K562 (cell line): ENCODE results near the gene BRAP. TPM values are rescaled to one million over a fixed set of nuclear protein-coding genes. Genes with fewer than 3 reads are reported as not detected.

Source experiments
- COPS2 ChIP-seq: fragments of 450-650 bp; conservative IDR thresholded peaks from 2 replicates; pipeline ENCODE4 v1.6.1; 2016; ENCODE audit warnings: mild to moderate bottlenecking, moderate library complexity
- CREBBP ChIP-seq: IDR thresholded peaks from one replicate; pipeline ENCODE4 v1.6.1; 2012; ENCODE audit warnings: low read depth, mild to moderate bottlenecking, control low read depth, inconsistent platforms, low read length
- CTBP1 ChIP-seq: fragments of 450-650 bp; IDR thresholded peaks from 2 replicates; pipeline ENCODE4 v1.6.1; 2016; ENCODE audit warnings: borderline replicate concordance
- EWSR1 ChIP-seq: fragments of 450-650 bp; IDR thresholded peaks from 2 replicates; pipeline ENCODE4 v1.6.1; 2018; ENCODE audit warnings: borderline replicate concordance, mild to moderate bottlenecking, low read depth, moderate library complexity; ENCODE audit not compliant: partially characterized antibody
- FOXK2 ChIP-seq, 2 experiments: fragments of 450-650 bp; IDR thresholded peaks in 1 of 2; conservative IDR thresholded peaks in 1 of 2; 2 replicates each; pipeline ENCODE4 v1.6.1; 2016; ENCODE audit warnings: low read depth in 2 of 2, mild to moderate bottlenecking in 1 of 2
- FOXM1 ChIP-seq, 2 experiments: fragments of 450-650 bp in 1 of 2; sonication (generic) in 1 of 2; formaldehyde crosslinking in 1 of 2; IDR thresholded peaks; 2 replicates each; pipeline versions ENCODE4 v1.6.1 to v1.9.0; 2017 to 2022; ENCODE audit warnings: low read depth in 2 of 2, mild to moderate bottlenecking in 2 of 2, missing genetic modification reagents in 1 of 2, moderate library complexity in 1 of 2
- GTF2A2 ChIP-seq: IDR thresholded peaks from 2 replicates; pipeline ENCODE4 v1.6.1; 2016; ENCODE audit warnings: mild to moderate bottlenecking, missing genetic modification characterization, missing compliant biosample characterization
- HNRNPUL1 ChIP-seq: fragments of 200-400 bp; formaldehyde crosslinking; IDR thresholded peaks from 2 replicates; pipeline ENCODE4 v1.6.1; 2017; ENCODE audit warnings: low read length
- JUNB ChIP-seq: fragments of 450-650 bp; formaldehyde crosslinking; conservative IDR thresholded peaks from 2 replicates; pipeline ENCODE4 v1.4.0; 2020; ENCODE audit warnings: mild to moderate bottlenecking
- KLF1 ChIP-seq: fragments of 450-650 bp; IDR thresholded peaks from 2 replicates; pipeline ENCODE4 v1.6.1; 2016; ENCODE audit warnings: missing genetic modification characterization, missing compliant biosample characterization
- KLF10 ChIP-seq: fragments of 250-450 bp; sonication (Bioruptor Pico); IDR thresholded peaks from 2 replicates; pipeline ENCODE4 v1.6.1; 2021; ENCODE audit warnings: matching md5 sums
- MECOM ChIP-seq: fragments of 250-450 bp; sonication (Bioruptor Pico); IDR thresholded peaks from 2 replicates; pipeline ENCODE4 v1.8.0; 2022; ENCODE audit warnings: inconsistent platforms
- MITF ChIP-seq: IDR thresholded peaks from 2 replicates; pipeline ENCODE4 v1.6.1; 2014; ENCODE audit warnings: antibody characterized with exemption
- MTA1 ChIP-seq: fragments of 450-650 bp; IDR thresholded peaks from 2 replicates; pipeline ENCODE4 v1.6.1; 2017; ENCODE audit warnings: borderline replicate concordance
- NR2C2 ChIP-seq, 2 experiments: fragments of 200-800 bp in 1 of 2; sonication (Bioruptor generic) in 1 of 2; sonication (generic) in 1 of 2; formaldehyde crosslinking in 1 of 2; IDR thresholded peaks; 2 replicates each; pipeline versions ENCODE4 v1.6.1 to v1.8.0; 2016 to 2022; ENCODE audit warnings: mild to moderate bottlenecking in 1 of 2, missing compliant biosample characterization in 1 of 2, missing genetic modification characterization in 1 of 2, missing genetic modification reagents in 1 of 2
- PRMT5 ChIP-seq: sonication (generic); formaldehyde crosslinking; IDR thresholded peaks from 2 replicates; pipeline ENCODE4 v1.5.0; 2020; ENCODE audit warnings: missing genetic modification reagents
- SIN3A ChIP-seq, 2 experiments: fragments of 150-350 bp in 1 of 2; IDR thresholded peaks; 2 replicates each; pipeline ENCODE4 v1.6.1; 2011 to 2016; ENCODE audit warnings: borderline replicate concordance in 2 of 2, low read depth in 2 of 2, low read length in 2 of 2, mild to moderate bottlenecking in 2 of 2, moderate library complexity in 2 of 2; ENCODE audit not compliant: control insufficient read depth in 1 of 2
- SLC30A9 ChIP-seq: fragments of 250-450 bp; sonication (Bioruptor Pico); IDR thresholded peaks from 2 replicates; pipeline ENCODE4 v1.8.0; 2022; ENCODE audit warnings: mild to moderate bottlenecking, moderate library complexity
- SPI1 ChIP-seq: IDR thresholded peaks from 2 replicates; pipeline ENCODE4 v1.6.1; 2011; ENCODE audit warnings: low read depth, low read length, control low read depth, borderline replicate concordance
- YBX1 ChIP-seq: fragments of 450-650 bp; IDR thresholded peaks from 2 replicates; pipeline ENCODE4 v1.7.1; 2016; ENCODE audit warnings: mild to moderate bottlenecking
- ZBTB17 ChIP-seq: fragments of 450-650 bp; formaldehyde crosslinking; IDR thresholded peaks from 2 replicates; pipeline ENCODE4 v1.4.0; 2020; ENCODE audit warnings: mild to moderate bottlenecking
- ZKSCAN1 ChIP-seq: fragments of 150-350 bp; IDR thresholded peaks from 2 replicates; pipeline ENCODE4 v1.6.1; 2016; ENCODE audit warnings: low read depth, low read length
- ZNF143 ChIP-seq: sonication (generic); formaldehyde crosslinking; IDR thresholded peaks from 2 replicates; pipeline ENCODE4 v1.9.0; 2022; ENCODE audit warnings: mild to moderate bottlenecking, missing genetic modification reagents
- ZNF3 ChIP-seq: fragments of 250-450 bp; sonication (Bioruptor Pico); IDR thresholded peaks from 2 replicates; pipeline ENCODE4 v1.5.0; 2021; ENCODE audit warnings: mild to moderate bottlenecking, moderate library complexity
- polyA plus RNA-seq, 8 experiments: library from polyadenylated mRNA; depleted of rRNA in 4 of 8; stranded (reverse) in 5 of 8; unstranded in 3 of 8; fragments of >200 nt; fragmentation: Nextera tagmentation in 2 of 8; fragmentation: Illumina TruSeq in 1 of 8; extraction: Ambion mirVana in 2 of 8; extraction: Trizol in 1 of 8; gene quantifications; 2 replicates each; pipeline versions ENCODE4 v1.2.1 to v1.2.3, GENCODE V29; 2011 to 2014; ENCODE audit warnings: inconsistent platforms in 1 of 8, missing spikeins in 1 of 8
- total RNA-seq, 7 experiments: library from RNA; depleted of rRNA in 6 of 7; stranded (reverse); fragments of >200 nt in 6 of 7; fragmentation: Illumina TruSeq in 2 of 7; extraction: Trizol in 2 of 7; gene quantifications; 2 replicates each; pipeline versions ENCODE4 v1.2.1 to v1.2.3, GENCODE V29; 2011 to 2021; ENCODE audit warnings: low replicate concordance in 1 of 7
- TF ChIP-seq, protein P1 (sequence below): fragments of 450-650 bp; formaldehyde crosslinking; IDR thresholded peaks from 2 replicates; pipeline ENCODE4 v1.4.0; 2020; ENCODE audit warnings: mild to moderate bottlenecking
- TF ChIP-seq, protein P2 (sequence below): IDR thresholded peaks from 2 replicates; pipeline ENCODE4 v1.6.1; 2012; ENCODE audit warnings: low read depth, low read length, improper control_type of control experiment, borderline replicate concordance

The BRAP gene
- total and polyA plus RNA-seq, 9 of the 15 experiments (the other 6 are each of a cell fraction or from before 2014, with no cell fraction given), result 2.2 to 32.6 (median 27.5) TPM

DNA sequence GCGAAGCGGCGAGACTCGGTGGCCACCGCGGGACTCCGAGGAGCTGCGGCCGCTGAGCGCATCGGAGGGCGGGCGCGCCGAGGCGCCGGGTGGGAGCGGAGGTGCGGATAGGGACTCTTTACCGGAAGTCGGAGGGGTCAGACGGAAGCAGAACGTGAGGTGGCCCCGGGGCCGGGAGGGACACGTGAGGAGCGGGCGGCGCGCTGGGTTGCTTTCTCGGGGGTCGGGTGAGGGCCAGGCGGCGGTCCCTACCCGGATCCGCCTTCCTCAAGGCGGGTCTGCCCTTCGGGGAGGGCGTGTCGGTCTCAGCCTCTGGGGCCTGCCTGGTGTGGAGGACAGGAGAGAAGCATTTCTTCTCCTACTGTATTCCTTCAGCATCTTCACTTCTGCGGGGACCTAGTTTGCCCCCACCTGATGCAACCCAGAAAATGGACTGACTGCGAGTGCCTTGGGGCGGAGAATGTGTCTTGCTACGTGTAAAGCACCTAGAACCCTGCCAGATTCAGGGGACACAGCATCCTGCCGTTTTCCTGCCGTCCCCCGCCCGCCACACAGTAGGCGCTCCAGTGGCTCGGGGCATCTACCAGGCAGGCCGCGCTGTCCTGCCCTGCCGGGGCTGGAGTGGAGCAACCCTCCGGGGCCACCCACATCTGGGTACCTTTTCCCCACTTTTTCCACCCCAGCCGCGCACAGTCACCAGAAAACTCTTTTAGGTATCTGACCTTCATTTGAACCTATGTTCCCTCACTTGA lies 86.1 kb downstream of the BRAP start (continued):
- TF ChIP-seq ZBTB17 (CRISPR knock-in tag) (peak; percentile 30; the same call in 1 of the 2 replicates), NR2C2 (CRISPR knock-in tag; IDR thresholded peaks at IDR 0.05) (no peak), NR2C2 (tag; IDR thresholded peaks at IDR 0.05) (peak; percentile 96), MECOM (CRISPR knock-in tag) (no peak), COPS2 (no peak), YBX1 (no peak), SPI1 (no peak), CTBP1 (peak; percentile 68; the same call in 1 of the 2 replicates), CREBBP (no peak), KLF1 (peak; percentile 97), ZNF3 (CRISPR knock-in tag) (no peak), KLF10 (CRISPR knock-in tag) (no peak), GTF2A2 (tag) (peak; percentile 81; the same call in 1 of the 2 replicates), FOXM1 (IDR thresholded peaks at IDR 0.05; ENCODE audit: low read depth) (no peak), FOXM1 (CRISPR knock-in tag; IDR thresholded peaks at IDR 0.05; ENCODE audit: low read depth) (no peak), SLC30A9 (CRISPR knock-in tag) (no peak), HNRNPUL1 (no peak), MTA1 (no peak), SIN3A (IDR thresholded peaks at IDR 0.05; ENCODE audit: borderline replicate concordance in 2 of 2, control insufficient read depth in 1 of 2, low read depth in 2 of 2, low read length in 2 of 2) (peak in 1 of 2 experiments; percentile 75; a peak in 2 of 4 replicates), ZNF143 (CRISPR knock-in tag) (no peak), FOXK2 (conservative IDR thresholded peaks at IDR 0.05 in 1 of 2, IDR thresholded peaks at IDR 0.05 in 1 of 2; ENCODE audit: low read depth in 2 of 2) (peak; percentile 21 to 77; a peak in 1 of 4 replicates), MITF (peak; percentile 71; the same call in 1 of the 2 replicates), PRMT5 (CRISPR knock-in tag) (no peak), ZKSCAN1 (peak; percentile 92), JUNB (CRISPR knock-in tag) (no peak), EWSR1 (no peak)
- TF ChIP-seq, protein P1, sequence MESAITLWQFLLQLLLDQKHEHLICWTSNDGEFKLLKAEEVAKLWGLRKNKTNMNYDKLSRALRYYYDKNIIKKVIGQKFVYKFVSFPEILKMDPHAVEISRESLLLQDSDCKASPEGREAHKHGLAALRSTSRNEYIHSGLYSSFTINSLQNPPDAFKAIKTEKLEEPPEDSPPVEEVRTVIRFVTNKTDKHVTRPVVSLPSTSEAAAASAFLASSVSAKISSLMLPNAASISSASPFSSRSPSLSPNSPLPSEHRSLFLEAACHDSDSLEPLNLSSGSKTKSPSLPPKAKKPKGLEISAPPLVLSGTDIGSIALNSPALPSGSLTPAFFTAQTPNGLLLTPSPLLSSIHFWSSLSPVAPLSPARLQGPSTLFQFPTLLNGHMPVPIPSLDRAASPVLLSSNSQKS (CRISPR knock-in tag), result no peak
- TF ChIP-seq, protein P2, sequence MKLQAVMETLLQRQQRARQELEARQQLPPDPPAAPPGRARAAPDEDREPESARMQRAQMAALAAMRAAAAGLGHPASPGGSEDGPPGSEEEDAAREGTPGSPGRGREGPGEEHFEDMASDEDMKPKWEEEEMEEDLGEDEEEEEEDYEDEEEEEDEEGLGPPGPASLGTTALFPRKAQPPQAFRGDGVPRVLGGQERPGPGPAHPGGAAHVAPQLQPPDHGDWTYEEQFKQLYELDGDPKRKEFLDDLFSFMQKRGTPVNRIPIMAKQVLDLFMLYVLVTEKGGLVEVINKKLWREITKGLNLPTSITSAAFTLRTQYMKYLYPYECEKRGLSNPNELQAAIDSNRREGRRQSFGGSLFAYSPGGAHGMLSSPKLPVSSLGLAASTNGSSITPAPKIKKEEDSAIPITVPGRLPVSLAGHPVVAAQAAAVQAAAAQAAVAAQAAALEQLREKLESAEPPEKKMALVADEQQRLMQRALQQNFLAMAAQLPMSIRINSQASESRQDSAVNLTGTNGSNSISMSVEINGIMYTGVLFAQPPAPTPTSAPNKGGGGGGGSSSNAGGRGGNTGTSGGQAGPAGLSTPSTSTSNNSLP, result no peak
